Smooth muscle cell (in vitro differentiated cells): ENCODE data around the gene LRBA. TPM values are rescaled to one million over a fixed set of nuclear protein-coding genes. Genes with fewer than 3 reads are reported as not detected.
"Not testable (repeated sequence)": the region's sequence is repeated elsewhere in the genome, so short reads cannot be mapped to it uniquely, and the experiment has no call there.

Experiments
- DNase-seq: peaks from one replicate; lab custom pipeline; 2025; ENCODE audit not compliant: unreplicated experiment; lab: John Stamatoyannopoulos, UW
- H2AFZ ChIP-seq: fragments of 200-600 bp; sonication (generic); 2 replicates; pipeline ENCODE4 v1.6.0; 2016; ENCODE audit warnings: antibody characterized with exemption, low read depth, mild to moderate bottlenecking
- H3F3A ChIP-seq: fragments of 200-600 bp; sonication (generic); 2 replicates; pipeline ENCODE4 v1.6.0; 2017; ENCODE audit warnings: antibody characterized with exemption, low read depth
- H3K27ac ChIP-seq: fragments of 200-600 bp; sonication (generic); 2 replicates; pipeline ENCODE4 v1.5.1; 2016; ENCODE audit warnings: low read depth, mild to moderate bottlenecking
- H3K27me3 ChIP-seq: fragments of 200-600 bp; sonication (generic); 2 replicates; pipeline ENCODE4 v1.6.1; 2016; ENCODE audit warnings: low read depth, mild to moderate bottlenecking
- H3K36me3 ChIP-seq: fragments of 200-600 bp; sonication (generic); 2 replicates; pipeline ENCODE4 v1.5.1; 2016; ENCODE audit warnings: low read depth
- H3K4me1 ChIP-seq: fragments of 200-600 bp; sonication (generic); 2 replicates; pipeline ENCODE4 v1.5.1; 2016; ENCODE audit warnings: low read depth
- H3K4me2 ChIP-seq: fragments of 200-600 bp; sonication (generic); 2 replicates; pipeline ENCODE4 v1.6.0; 2016; ENCODE audit warnings: mild to moderate bottlenecking
- H3K4me3 ChIP-seq: fragments of 200-600 bp; sonication (generic); 2 replicates; pipeline ENCODE4 v1.5.1; 2016; ENCODE audit warnings: mild to moderate bottlenecking
- H3K79me2 ChIP-seq: fragments of 200-600 bp; sonication (generic); 2 replicates; pipeline ENCODE4 v1.6.0; 2016; ENCODE audit warnings: low read depth, mild to moderate bottlenecking
- H3K9ac ChIP-seq: fragments of 200-600 bp; sonication (generic); 2 replicates; pipeline ENCODE4 v1.6.0; 2016; ENCODE audit warnings: low read depth
- H3K9me3 ChIP-seq: fragments of 200-600 bp; sonication (generic); replicated peaks from 2 replicates; pipeline ENCODE4 v1.5.1; 2016; ENCODE audit warnings: low read depth
- H4K20me1 ChIP-seq: fragments of 200-600 bp; sonication (generic); 2 replicates; pipeline ENCODE4 v1.6.0; 2016; ENCODE audit warnings: low read depth
- WGBS: methylation state at CpG from one replicate; pipeline ENCODE4 v1.1.7; 2016; ENCODE audit warnings: low lambda C conversion rate; 5-methylcytosine and 5-hydroxymethylcytosine counted together
- polyA plus RNA-seq: library from polyadenylated mRNA; unstranded; fragments of >200 nt; fragmentation: Nextera tagmentation; extraction: Ambion mirVana; gene quantifications from 2 replicates; pipeline ENCODE4 v1.2.1, GENCODE V29; 2016
- total RNA-seq: library from RNA; depleted of rRNA; stranded (reverse); fragments of >200 nt; gene quantifications from 2 replicates; pipeline ENCODE4 v1.2.3, GENCODE V29; 2014
- TF ChIP-seq, protein P1 (sequence below): fragments of 200-600 bp; sonication (generic); IDR thresholded peaks from 2 replicates; pipeline ENCODE4 v1.5.1; 2017; ENCODE audit warnings: borderline replicate concordance, mild to moderate bottlenecking, antibody characterized with exemption; ENCODE audit not compliant: insufficient read depth, poor library complexity, severe bottlenecking

LRBA gene
- total and polyA plus RNA-seq, 2 experiments from 2014 or later: 1.6 to 26.2 TPM

DNA sequence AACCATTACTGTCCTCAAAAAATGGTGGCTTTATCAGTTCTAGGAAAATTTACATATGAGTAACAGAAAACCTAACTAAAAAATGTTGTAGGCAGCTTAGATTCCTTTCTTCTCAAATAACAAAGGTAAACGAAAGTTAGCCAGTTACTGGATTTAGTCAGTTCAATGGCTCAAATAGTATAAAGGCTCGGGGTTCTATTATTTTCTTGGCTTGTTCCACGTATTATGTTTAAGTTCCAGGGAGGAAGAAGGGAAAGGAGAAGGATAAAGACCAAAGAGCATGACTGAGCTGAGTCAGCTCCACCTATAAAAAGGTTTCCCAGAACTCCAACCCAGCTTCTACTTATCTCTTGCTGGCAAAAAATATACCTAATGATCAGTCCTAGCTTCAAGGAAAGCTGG is 474.1 kb downstream of the LRBA start:
- H3K9ac ChIP-seq: no peak overlapping the region
- no peak overlapping the region for H3K4me3 ChIP-seq
- H3K79me2 ChIP-seq: no peaks in the 10 kb centered on the region
- H3F3A ChIP-seq: no peaks in the 10 kb centered on the region
- H3K9me3 ChIP-seq: no peaks in the 10 kb centered on the region
- no peak overlapping the region for H2AFZ ChIP-seq
- no peaks in the 10 kb centered on the region for H3K27me3 ChIP-seq
- H3K27ac ChIP-seq: no peak overlapping the region
- H4K20me1 ChIP-seq: no peaks in the 10 kb centered on the region
- TF ChIP-seq, protein P1, sequence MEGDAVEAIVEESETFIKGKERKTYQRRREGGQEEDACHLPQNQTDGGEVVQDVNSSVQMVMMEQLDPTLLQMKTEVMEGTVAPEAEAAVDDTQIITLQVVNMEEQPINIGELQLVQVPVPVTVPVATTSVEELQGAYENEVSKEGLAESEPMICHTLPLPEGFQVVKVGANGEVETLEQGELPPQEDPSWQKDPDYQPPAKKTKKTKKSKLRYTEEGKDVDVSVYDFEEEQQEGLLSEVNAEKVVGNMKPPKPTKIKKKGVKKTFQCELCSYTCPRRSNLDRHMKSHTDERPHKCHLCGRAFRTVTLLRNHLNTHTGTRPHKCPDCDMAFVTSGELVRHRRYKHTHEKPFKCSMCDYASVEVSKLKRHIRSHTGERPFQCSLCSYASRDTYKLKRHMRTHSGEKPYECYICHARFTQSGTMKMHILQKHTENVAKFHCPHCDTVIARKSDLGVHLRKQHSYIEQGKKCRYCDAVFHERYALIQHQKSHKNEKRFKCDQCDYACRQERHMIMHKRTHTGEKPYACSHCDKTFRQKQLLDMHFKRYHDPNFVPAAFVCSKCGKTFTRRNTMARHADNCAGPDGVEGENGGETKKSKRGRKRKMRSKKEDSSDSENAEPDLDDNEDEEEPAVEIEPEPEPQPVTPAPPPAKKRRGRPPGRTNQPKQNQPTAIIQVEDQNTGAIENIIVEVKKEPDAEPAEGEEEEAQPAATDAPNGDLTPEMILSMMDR: no peak
- WGBS: 51% methylated on average over 3 of the region's 3 CpGs
- no peak overlapping the region for H3K4me2 ChIP-seq
- H3K36me3 ChIP-seq: no peaks in the 10 kb centered on the region
- DNase-seq: no peak
- peaks cover 49% of the 10 kb centered on the region for H3K4me1 ChIP-seq

DNA sequence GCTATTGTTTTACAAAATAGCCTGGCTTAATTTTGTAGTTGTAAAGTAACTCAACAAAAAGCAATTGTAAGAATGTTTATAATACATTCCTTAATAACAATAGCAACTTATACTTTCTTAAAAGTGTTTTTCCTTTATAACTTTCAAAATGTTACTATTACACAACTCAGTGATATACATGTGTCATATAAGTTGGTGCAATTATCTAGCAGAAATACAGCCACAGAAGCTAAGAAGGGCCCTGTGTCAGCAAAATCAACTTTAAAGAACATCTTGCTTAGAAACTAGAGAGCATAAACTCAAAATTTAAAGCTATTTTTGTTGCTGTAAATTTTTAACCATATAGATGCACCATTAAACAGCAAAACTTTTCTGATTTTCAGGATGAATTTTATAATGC is 474.5 kb downstream of the LRBA start:
- Histone ChIP-seq H3K27me3 (no peaks in the 10 kb centered on the region), H3K9me3 (no peaks in the 10 kb centered on the region), H3K4me3 (no peak overlapping the region), H3K9ac (no peak overlapping the region), H3K79me2 (no peaks in the 10 kb centered on the region), H3K27ac (no peak overlapping the region), H3K4me2 (no peak overlapping the region), H3F3A (no peaks in the 10 kb centered on the region), H2AFZ (no peak overlapping the region), H3K36me3 (no peaks in the 10 kb centered on the region), H3K4me1 (peaks cover 45% of the 10 kb centered on the region), H4K20me1 (no peaks in the 10 kb centered on the region)
- no peak for DNase-seq
- TF ChIP-seq, protein P1: no peak

DNA sequence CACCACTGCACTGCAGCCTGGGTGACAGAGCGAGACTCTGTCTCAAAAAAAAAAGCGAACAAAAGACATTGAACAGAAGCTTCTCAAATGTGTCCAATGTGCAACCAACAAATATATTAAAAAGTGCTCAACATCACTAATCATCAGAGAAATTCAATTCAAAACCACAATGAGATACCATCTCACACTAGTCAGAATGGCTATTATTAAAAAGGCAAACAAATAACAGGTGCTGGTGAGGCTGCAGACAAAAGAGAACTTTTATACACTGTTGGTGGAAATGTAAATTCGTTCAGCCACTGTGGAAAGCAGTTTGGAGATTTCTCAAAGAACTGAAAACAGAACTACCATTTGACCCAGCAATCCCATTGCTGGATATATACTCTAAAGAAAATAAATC is 477.2 kb downstream of the LRBA start:
- not testable (repeated sequence) for H3K36me3 ChIP-seq, H4K20me1 ChIP-seq, H2AFZ ChIP-seq, H3K4me2 ChIP-seq, H3F3A ChIP-seq, DNase-seq, H3K79me2 ChIP-seq, H3K9ac ChIP-seq, H3K4me3 ChIP-seq, H3K27ac ChIP-seq, H3K9me3 ChIP-seq, H3K27me3 ChIP-seq
- H3K4me1 ChIP-seq: peaks cover 22% of the 10 kb centered on the region
- 99% methylated on average over 3 of the region's 3 CpGs for WGBS

DNA sequence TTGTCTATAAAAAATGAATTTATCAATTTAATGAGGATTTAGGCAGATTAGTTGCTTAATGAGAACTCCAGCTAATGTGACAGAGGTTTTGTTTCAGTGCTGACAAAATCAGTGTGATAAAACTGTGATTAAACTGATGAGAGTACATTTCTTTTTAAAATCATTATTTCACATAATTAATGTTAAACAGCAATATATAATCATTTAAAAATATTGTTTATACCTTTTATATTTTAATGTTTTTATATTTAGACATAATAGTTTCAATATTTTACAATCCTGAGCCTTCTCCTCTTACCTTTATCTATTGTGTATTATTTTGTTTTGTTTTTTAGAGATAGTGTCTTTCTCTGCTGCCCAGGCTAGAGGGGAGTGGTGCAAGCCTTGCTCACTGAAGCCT is 480.3 kb downstream of the LRBA start:
- Histone ChIP-seq H3K4me3 (no peak overlapping the region), H3K27ac (no peak overlapping the region), H3K9me3 (no peaks in the 10 kb centered on the region), H4K20me1 (no peaks in the 10 kb centered on the region), H3K36me3 (no peaks in the 10 kb centered on the region), H3F3A (no peaks in the 10 kb centered on the region), H3K4me2 (no peak overlapping the region), H2AFZ (no peak overlapping the region), H3K4me1 (no peaks in the 10 kb centered on the region), H3K9ac (no peak overlapping the region), H3K27me3 (no peaks in the 10 kb centered on the region), H3K79me2 (no peaks in the 10 kb centered on the region)
- DNase-seq: no peak
- TF ChIP-seq, protein P1: no peak
